Endodermal cell (in vitro differentiated cells): ENCODE results near the gene IMMP2L. TPM values are rescaled to one million over a fixed set of nuclear protein-coding genes. Genes with fewer than 3 reads are reported as not detected.

Experiments used
- DNase-seq: peaks from one replicate; pipeline ENCODE4 v3.0.0-alpha.2; 2017
- H3K27ac ChIP-seq: 2 replicates; pipeline ENCODE4 v1.5.1; 2013; ENCODE audit warnings: mild to moderate bottlenecking, low read depth, low read length, moderate library complexity
- H3K27me3 ChIP-seq: 2 replicates; pipeline ENCODE4 v1.6.1; 2013; ENCODE audit warnings: mild to moderate bottlenecking, low read length, moderate library complexity; ENCODE audit not compliant: insufficient read depth, control insufficient read depth, poor library complexity, severe bottlenecking
- H3K36me3 ChIP-seq: 2 replicates; pipeline ENCODE4 v1.7.0; 2013; ENCODE audit warnings: mild to moderate bottlenecking, low read length, moderate library complexity; ENCODE audit not compliant: control insufficient read depth, insufficient read depth
- H3K4me1 ChIP-seq: one replicate; pipeline ENCODE4 v1.7.0; 2013; ENCODE audit warnings: low read length; ENCODE audit not compliant: control insufficient read depth, insufficient read depth
- H3K4me3 ChIP-seq: 2 replicates; pipeline ENCODE4 v1.5.1; 2013; ENCODE audit warnings: mild to moderate bottlenecking, low read length, moderate library complexity
- H3K9ac ChIP-seq: 2 replicates; pipeline ENCODE4 v1.6.1; 2013; ENCODE audit warnings: mild to moderate bottlenecking, low read length, moderate library complexity; ENCODE audit not compliant: poor library complexity, severe bottlenecking; ENCODE audit errors: extremely low read depth
- H3K9me3 ChIP-seq: 2 replicates; pipeline ENCODE4 v1.6.1; 2013; ENCODE audit warnings: mild to moderate bottlenecking, low read length, moderate library complexity; ENCODE audit not compliant: control insufficient read depth
- H3K27ac Mint-ChIP-seq: 2 replicates; pipeline ENCODE4 v1.8.0; 2020; ENCODE audit warnings: mixed read lengths
- H3K27me3 Mint-ChIP-seq: 2 replicates; pipeline ENCODE4 v1.8.0; 2021; ENCODE audit warnings: mild to moderate bottlenecking, mixed read lengths; ENCODE audit not compliant: insufficient read depth
- H3K36me3 Mint-ChIP-seq: 2 replicates; pipeline ENCODE4 v1.8.0; 2020; ENCODE audit warnings: low read depth, mixed read lengths
- H3K4me1 Mint-ChIP-seq: 2 replicates; pipeline ENCODE4 v1.8.0; 2020; ENCODE audit warnings: mixed read lengths
- H3K4me3 Mint-ChIP-seq: 2 replicates; pipeline ENCODE4 v1.8.0; 2020; ENCODE audit warnings: mild to moderate bottlenecking, moderate library complexity, mixed read lengths
- H3K9me3 Mint-ChIP-seq: 2 replicates; pipeline ENCODE4 v1.8.0; 2020; ENCODE audit warnings: mild to moderate bottlenecking, mixed read lengths
- WGBS, 2 experiments: methylation state at CpG; one replicate each; pipeline versions ENCODE4 v1.1.5 to v1.1.7; 2013; ENCODE audit warnings: missing lambda C conversion rate in 2 of 2, mixed read lengths in 1 of 2; ENCODE audit not compliant: insufficient coverage in 1 of 2, insufficient read length in 1 of 2; 5-methylcytosine and 5-hydroxymethylcytosine counted together
- total RNA-seq, 2 donors: library from RNA; stranded (reverse); fragmentation: NEBNext Ultra II Directional in 1 of 2; extraction: Animal tissue kit (Norgen Biotek cat#: 25700) in 1 of 2; gene quantifications; 2 replicates in 1 of 2; 3 replicates in 1 of 2; pipeline ENCODE4 v1.2.1, GENCODE V29; 2021
- TF ChIP-seq, protein P1 (sequence below): fragments of 200-600 bp; sonication (generic); conservative IDR thresholded peaks from 2 replicates; pipeline ENCODE4 v1.5.0; 2021; ENCODE audit warnings: antibody characterized with exemption, mild to moderate bottlenecking

The IMMP2L gene
- total RNA-seq, 2 donors from 2014 or later, result 17.7 to 19.4 TPM

DNA sequence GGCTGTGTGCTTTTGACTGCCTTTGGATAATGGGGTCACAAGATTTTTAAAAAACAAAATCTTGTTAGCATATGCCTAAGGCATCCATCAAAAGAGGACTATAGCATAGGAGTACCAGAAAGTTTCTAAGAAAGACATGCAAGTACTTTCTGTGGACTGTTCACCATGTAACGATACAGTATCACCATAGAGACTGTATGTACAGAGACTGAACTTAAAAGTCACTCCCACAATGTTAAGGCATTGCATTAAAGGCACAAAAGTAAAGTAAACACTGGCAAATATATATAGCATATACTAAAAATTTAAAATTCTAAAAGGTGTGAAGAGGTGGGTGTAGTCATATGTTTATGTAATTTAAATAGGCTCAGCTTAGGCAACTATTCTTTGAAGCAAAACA is 190.9 kb downstream of the IMMP2L start:
- Histone ChIP-seq H3K4me1 (no peaks in the 10 kb centered on the region), H3K9ac (no peak overlapping the region), H3K27ac (no peak overlapping the region), H3K27me3 (no peaks in the 10 kb centered on the region), H3K36me3 (no peaks in the 10 kb centered on the region), H3K4me3 (no peak overlapping the region), H3K9me3 (no peaks in the 10 kb centered on the region)
- no peak overlapping the region for H3K4me3 Mint-ChIP-seq
- H3K9me3 Mint-ChIP-seq, result no peaks in the 10 kb centered on the region
- WGBS, 2 experiments, result 79 to 100% methylated on average over 1 of the region's 1 CpG
- TF ChIP-seq, protein P1, sequence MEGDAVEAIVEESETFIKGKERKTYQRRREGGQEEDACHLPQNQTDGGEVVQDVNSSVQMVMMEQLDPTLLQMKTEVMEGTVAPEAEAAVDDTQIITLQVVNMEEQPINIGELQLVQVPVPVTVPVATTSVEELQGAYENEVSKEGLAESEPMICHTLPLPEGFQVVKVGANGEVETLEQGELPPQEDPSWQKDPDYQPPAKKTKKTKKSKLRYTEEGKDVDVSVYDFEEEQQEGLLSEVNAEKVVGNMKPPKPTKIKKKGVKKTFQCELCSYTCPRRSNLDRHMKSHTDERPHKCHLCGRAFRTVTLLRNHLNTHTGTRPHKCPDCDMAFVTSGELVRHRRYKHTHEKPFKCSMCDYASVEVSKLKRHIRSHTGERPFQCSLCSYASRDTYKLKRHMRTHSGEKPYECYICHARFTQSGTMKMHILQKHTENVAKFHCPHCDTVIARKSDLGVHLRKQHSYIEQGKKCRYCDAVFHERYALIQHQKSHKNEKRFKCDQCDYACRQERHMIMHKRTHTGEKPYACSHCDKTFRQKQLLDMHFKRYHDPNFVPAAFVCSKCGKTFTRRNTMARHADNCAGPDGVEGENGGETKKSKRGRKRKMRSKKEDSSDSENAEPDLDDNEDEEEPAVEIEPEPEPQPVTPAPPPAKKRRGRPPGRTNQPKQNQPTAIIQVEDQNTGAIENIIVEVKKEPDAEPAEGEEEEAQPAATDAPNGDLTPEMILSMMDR, result no peak
- H3K27me3 Mint-ChIP-seq, result no peaks in the 10 kb centered on the region
- peaks cover 3% of the 10 kb centered on the region for H3K4me1 Mint-ChIP-seq
- no peaks in the 10 kb centered on the region for H3K36me3 Mint-ChIP-seq
- H3K27ac Mint-ChIP-seq, result no peak overlapping the region
- no peak for DNase-seq

DNA sequence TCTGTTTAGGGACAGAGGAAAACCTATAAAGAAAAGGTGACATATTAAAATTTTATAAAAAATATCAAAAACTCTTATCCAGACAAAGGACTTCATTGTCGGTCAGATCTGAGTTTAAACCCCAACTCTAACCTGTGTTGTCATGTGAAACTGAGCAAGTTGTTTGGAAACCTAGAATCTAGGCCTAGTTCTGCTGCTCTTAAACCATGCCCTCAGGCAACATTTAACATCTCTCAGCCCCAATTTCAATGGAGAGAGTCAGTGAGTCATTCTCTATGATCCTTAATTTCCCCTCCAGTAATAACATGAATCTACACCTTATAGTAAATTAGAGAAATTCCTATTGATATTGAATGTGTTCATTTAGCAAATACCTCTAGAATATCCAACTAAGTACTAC is 192.3 kb downstream of the IMMP2L start:
- TF ChIP-seq, protein P1, result no peak
- 95 to 100% methylated on average over 1 of the region's 1 CpG for WGBS, 2 experiments
- no peak overlapping the region for H3K4me3 ChIP-seq
- H3K36me3 ChIP-seq, result no peaks in the 10 kb centered on the region
- H3K27ac Mint-ChIP-seq, result no peak overlapping the region
- H3K36me3 Mint-ChIP-seq, result no peaks in the 10 kb centered on the region
- no peaks in the 10 kb centered on the region for H3K9me3 ChIP-seq
- no peaks in the 10 kb centered on the region for H3K27me3 Mint-ChIP-seq
- H3K27ac ChIP-seq, result no peak overlapping the region
- no peaks in the 10 kb centered on the region for H3K27me3 ChIP-seq
- no peaks in the 10 kb centered on the region for H3K9me3 Mint-ChIP-seq
- DNase-seq, result no peak
- peaks cover 3% of the 10 kb centered on the region for H3K4me1 Mint-ChIP-seq
- H3K9ac ChIP-seq, result no peak overlapping the region
- H3K4me3 Mint-ChIP-seq, result no peak overlapping the region
- H3K4me1 ChIP-seq, result no peaks in the 10 kb centered on the region

DNA sequence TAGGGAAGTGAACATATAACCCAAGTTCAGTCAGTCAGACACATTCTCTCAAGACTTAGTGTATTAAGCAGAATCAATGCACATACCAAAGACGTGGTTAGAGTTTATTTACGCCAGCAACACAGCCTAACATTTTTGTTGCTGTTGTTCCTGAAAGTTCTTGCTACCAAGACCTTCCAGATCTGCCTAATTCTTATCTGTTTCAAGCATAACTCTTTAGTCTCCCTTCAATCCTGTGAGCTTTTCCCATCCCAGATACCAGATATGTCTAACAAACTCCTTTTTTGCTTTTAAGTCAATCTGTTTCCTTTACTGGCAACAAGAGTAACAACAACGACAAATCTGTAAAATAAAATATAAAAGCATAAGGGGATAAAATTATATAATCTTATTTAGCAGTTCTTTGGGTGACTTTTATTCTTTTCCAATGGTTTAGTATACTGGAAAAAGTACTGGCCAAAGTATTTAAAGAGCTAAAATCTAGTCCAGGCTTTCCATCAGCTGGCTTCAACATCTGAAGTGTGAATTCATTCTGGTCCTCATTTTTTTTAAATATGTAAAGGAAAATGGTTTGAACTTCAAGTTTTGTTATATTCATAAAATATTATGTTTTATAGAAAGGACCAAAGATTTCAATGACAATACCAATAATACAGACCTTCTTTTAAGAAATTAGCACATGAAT is 193.8 kb downstream of the IMMP2L start:
- no peaks in the 10 kb centered on the region for H3K36me3 Mint-ChIP-seq
- H3K4me1 Mint-ChIP-seq, result no peaks in the 10 kb centered on the region
- TF ChIP-seq, protein P1, result no peak
- Histone ChIP-seq H3K9ac (no peak overlapping the region), H3K36me3 (no peaks in the 10 kb centered on the region), H3K27ac (no peak overlapping the region), H3K9me3 (no peaks in the 10 kb centered on the region), H3K27me3 (no peaks in the 10 kb centered on the region), H3K4me1 (no peaks in the 10 kb centered on the region), H3K4me3 (no peak overlapping the region)
- 88% methylated on average over 2 to 3 of the region's 3 CpGs for WGBS, 2 experiments
- H3K27me3 Mint-ChIP-seq, result no peaks in the 10 kb centered on the region
- DNase-seq, result no peak
- no peaks in the 10 kb centered on the region for H3K9me3 Mint-ChIP-seq
- no peak overlapping the region for H3K4me3 Mint-ChIP-seq
- H3K27ac Mint-ChIP-seq, result no peak overlapping the region
